DOHH2 (cell line): ENCODE data around the gene BCL2.

Experiments
- H3F3A ChIP-seq: fragments of 200-600 bp; sonication (generic), shearing (Covaris generic); 2 replicates; pipeline ENCODE4 v1.6.0; 2016; ENCODE audit warnings: antibody characterized with exemption, mild to moderate bottlenecking; ENCODE audit not compliant: control insufficient read depth, insufficient read depth
- H3K27ac ChIP-seq: fragments of 200-600 bp; sonication (generic); 2 replicates; pipeline ENCODE4 v1.5.1; 2014; ENCODE audit warnings: low read depth, mild to moderate bottlenecking, low read length, moderate library complexity
- H3K27me3 ChIP-seq: fragments of 200-600 bp; sonication (generic); 2 replicates; pipeline ENCODE4 v1.6.1; 2014; ENCODE audit warnings: mild to moderate bottlenecking, low read length, mixed read lengths; ENCODE audit not compliant: control insufficient read depth
- H3K36me3 ChIP-seq: fragments of 200-600 bp; sonication (generic); 2 replicates; pipeline ENCODE4 v1.6.1; 2014; ENCODE audit warnings: mild to moderate bottlenecking, low read length, moderate library complexity, mixed read lengths; ENCODE audit not compliant: control insufficient read depth
- H3K4me1 ChIP-seq: fragments of 200-600 bp; sonication (generic); 2 replicates; pipeline ENCODE4 v1.6.1; 2014; ENCODE audit warnings: mild to moderate bottlenecking, low read length, mixed read lengths; ENCODE audit not compliant: control insufficient read depth
- H3K4me2 ChIP-seq: fragments of 200-600 bp; sonication (generic); 2 replicates; pipeline ENCODE4 v1.6.0; 2014; ENCODE audit warnings: mild to moderate bottlenecking, low read length, moderate library complexity
- H3K4me3 ChIP-seq: fragments of 200-600 bp; sonication (generic); 2 replicates; pipeline ENCODE4 v1.5.1; 2014; ENCODE audit warnings: mild to moderate bottlenecking, low read length, mixed read lengths
- H3K79me2 ChIP-seq: fragments of 200-600 bp; sonication (generic); 2 replicates; pipeline ENCODE4 v1.6.1; 2014; ENCODE audit warnings: mild to moderate bottlenecking, low read length, mixed read lengths; ENCODE audit not compliant: control insufficient read depth
- H3K9me2 ChIP-seq: fragments of 200-600 bp; sonication (generic); replicated peaks from 2 replicates; pipeline ENCODE4 v1.6.1; 2014; ENCODE audit warnings: mild to moderate bottlenecking, low read length, mixed read lengths; ENCODE audit not compliant: control insufficient read depth
- H3K9me3 ChIP-seq: fragments of 200-600 bp; sonication (generic); 2 replicates; pipeline ENCODE4 v1.6.1; 2014; ENCODE audit warnings: antibody characterized with exemption, low read length, mixed read lengths; ENCODE audit not compliant: control insufficient read depth, insufficient read depth
- H4K20me1 ChIP-seq: fragments of 200-600 bp; sonication (generic); 2 replicates; pipeline ENCODE4 v1.6.0; 2014; ENCODE audit warnings: low read depth, mild to moderate bottlenecking, antibody characterized with exemption, low read length, moderate library complexity; ENCODE audit not compliant: control insufficient read depth, insufficient read depth
- EZH2phosphoT487 ChIP-seq: fragments of 200-600 bp; sonication (generic); IDR thresholded peaks from 2 replicates; pipeline ENCODE4 v1.6.1; 2017; ENCODE audit warnings: borderline replicate concordance, mild to moderate bottlenecking, antibody characterized with exemption, low read length, moderate library complexity, mixed read lengths
- TF ChIP-seq, protein P1 (sequence below): fragments of 200-600 bp; sonication (generic); IDR thresholded peaks from one replicate; pipeline ENCODE4 v1.5.1; 2014; ENCODE audit warnings: antibody characterized with exemption, mild to moderate bottlenecking, low read depth, low read length; ENCODE audit not compliant: poor library complexity, severe bottlenecking

The BCL2 gene

DNA sequence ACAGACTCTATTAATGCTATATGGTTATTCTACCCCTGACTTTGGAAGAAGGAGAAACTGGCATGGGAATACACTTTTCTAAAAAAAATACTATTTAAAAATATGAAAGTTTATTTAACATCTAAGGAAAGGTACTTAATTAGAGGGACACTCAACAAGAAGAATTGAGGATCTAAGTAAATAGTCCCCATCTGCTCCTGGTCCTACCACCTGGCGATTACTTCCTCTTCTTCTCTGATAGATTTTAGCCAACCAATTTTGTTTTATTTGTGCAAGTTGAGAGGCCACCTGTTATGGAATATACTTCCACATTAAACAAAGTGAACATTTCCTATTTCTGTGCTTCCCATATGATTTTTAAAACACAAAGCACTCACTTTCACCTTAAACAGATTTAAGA, 111.7 kb downstream of the BCL2 start:
- Histone ChIP-seq H3K36me3 (peaks cover 57% of the 10 kb centered on the region), H3K4me2 (peak overlapping the region; percentile 73), H3K9me3 (no peaks in the 10 kb centered on the region), H3K27ac (peak overlapping the region; percentile 77), H3K4me1 (peaks cover 89% of the 10 kb centered on the region), H3K4me3 (peak overlapping the region; percentile 58), H3F3A (peaks cover 9% of the 10 kb centered on the region), H4K20me1 (no peaks in the 10 kb centered on the region; the same call in none of the 2 replicates), H3K9me2 (no peaks in the 10 kb centered on the region), H3K79me2 (peaks cover 99% of the 10 kb centered on the region), H3K27me3 (no peaks in the 10 kb centered on the region)
- no peak for TF ChIP-seq EZH2phosphoT487

- Histone ChIP-seq H3K27me3 (no peaks in the 10 kb centered on the region), H3K9me2 (no peaks in the 10 kb centered on the region), H3K4me1 (peaks cover 83% of the 10 kb centered on the region), H3K4me2 (peak overlapping the region; percentile 73), H3F3A (peaks cover 9% of the 10 kb centered on the region), H3K36me3 (peaks cover 58% of the 10 kb centered on the region), H3K27ac (peak overlapping the region; percentile 77), H3K79me2 (peaks cover 99% of the 10 kb centered on the region), H4K20me1 (no peaks in the 10 kb centered on the region; the same call in none of the 2 replicates), H3K9me3 (no peaks in the 10 kb centered on the region), H3K4me3 (peak overlapping the region; percentile 58)
- TF ChIP-seq, protein P1, sequence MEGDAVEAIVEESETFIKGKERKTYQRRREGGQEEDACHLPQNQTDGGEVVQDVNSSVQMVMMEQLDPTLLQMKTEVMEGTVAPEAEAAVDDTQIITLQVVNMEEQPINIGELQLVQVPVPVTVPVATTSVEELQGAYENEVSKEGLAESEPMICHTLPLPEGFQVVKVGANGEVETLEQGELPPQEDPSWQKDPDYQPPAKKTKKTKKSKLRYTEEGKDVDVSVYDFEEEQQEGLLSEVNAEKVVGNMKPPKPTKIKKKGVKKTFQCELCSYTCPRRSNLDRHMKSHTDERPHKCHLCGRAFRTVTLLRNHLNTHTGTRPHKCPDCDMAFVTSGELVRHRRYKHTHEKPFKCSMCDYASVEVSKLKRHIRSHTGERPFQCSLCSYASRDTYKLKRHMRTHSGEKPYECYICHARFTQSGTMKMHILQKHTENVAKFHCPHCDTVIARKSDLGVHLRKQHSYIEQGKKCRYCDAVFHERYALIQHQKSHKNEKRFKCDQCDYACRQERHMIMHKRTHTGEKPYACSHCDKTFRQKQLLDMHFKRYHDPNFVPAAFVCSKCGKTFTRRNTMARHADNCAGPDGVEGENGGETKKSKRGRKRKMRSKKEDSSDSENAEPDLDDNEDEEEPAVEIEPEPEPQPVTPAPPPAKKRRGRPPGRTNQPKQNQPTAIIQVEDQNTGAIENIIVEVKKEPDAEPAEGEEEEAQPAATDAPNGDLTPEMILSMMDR = no peak
- no peak for TF ChIP-seq EZH2phosphoT487
Observed at GRCh38 chr18:63207143-63207790, 112.3 kb downstream of the BCL2 start.

- Histone ChIP-seq H3K36me3 (peaks cover 56% of the 10 kb centered on the region), H3K27me3 (no peaks in the 10 kb centered on the region), H3K9me2 (no peaks in the 10 kb centered on the region), H3K4me1 (peaks cover 77% of the 10 kb centered on the region), H3F3A (peaks cover 9% of the 10 kb centered on the region), H3K9me3 (no peaks in the 10 kb centered on the region), H3K79me2 (peaks cover 98% of the 10 kb centered on the region), H3K4me3 (peak overlapping the region; percentile 58), H4K20me1 (no peaks in the 10 kb centered on the region; the same call in none of the 2 replicates), H3K27ac (peak overlapping the region; percentile 77), H3K4me2 (peak overlapping the region; percentile 73)
- TF ChIP-seq EZH2phosphoT487 = no peak
- TF ChIP-seq, protein P1 = no peak
Observed at GRCh38 chr18:63206433-63207142, 113.0 kb downstream of the BCL2 start.
